H7 (cell line): ENCODE measurements around the gene ZNF662. TPM values are rescaled to one million over a fixed set of nuclear protein-coding genes. Genes with fewer than 3 reads are reported as not detected.

Experiments used
- DNase-seq: peaks from one replicate; pipeline ENCODE4 v3.0.0; 2012
- H3K27me3 ChIP-seq: 2 replicates; pipeline ENCODE4 v1.6.0; 2011; ENCODE audit warnings: mild to moderate bottlenecking, low read length; ENCODE audit not compliant: control insufficient read depth, insufficient read depth
- H3K36me3 ChIP-seq: replicated peaks from 2 replicates; pipeline ENCODE4 v1.5.1; 2011; ENCODE audit warnings: low read length; ENCODE audit not compliant: control insufficient read depth, insufficient read depth
- H3K4me3 ChIP-seq: 2 replicates; pipeline ENCODE4 v1.5.1; 2011; ENCODE audit warnings: low read depth, mild to moderate bottlenecking, control low read depth, low read length, moderate library complexity; ENCODE audit not compliant: insufficient read depth
- total RNA-seq: library from RNA; depleted of rRNA; stranded (reverse); fragments of >200 nt; shearing (Covaris generic); gene quantifications from 2 replicates; pipeline ENCODE4 v1.2.3, GENCODE V29; 2014; rRNA removed

The ZNF662 gene
- total RNA-seq, 1 experiment from 2014 or later, result not detected

GRCh38 chr3:42937334-42937733, 31.4 kb downstream of the ZNF662 start:
- no peak for DNase-seq
- Histone ChIP-seq H3K27me3 (no peaks in the 10 kb centered on the region), H3K4me3 (no peak overlapping the region), H3K36me3 (no peaks in the 10 kb centered on the region)

GRCh38 chr3:42942693-42943092, 36.8 kb downstream of the ZNF662 start:
- DNase-seq, result no peak
- no peaks in the 10 kb centered on the region for H3K27me3 ChIP-seq
- no peaks in the 10 kb centered on the region for H3K36me3 ChIP-seq
- H3K4me3 ChIP-seq, result no peak overlapping the region

- H3K27me3 ChIP-seq, result no peaks in the 10 kb centered on the region
- no peaks in the 10 kb centered on the region for H3K36me3 ChIP-seq
- no peak for DNase-seq
- H3K4me3 ChIP-seq, result no peak overlapping the region
Measured at GRCh38 chr3:42946050-42946449, 40.1 kb downstream of the ZNF662 start.

- Histone ChIP-seq H3K4me3 (no peak overlapping the region), H3K36me3 (no peaks in the 10 kb centered on the region), H3K27me3 (no peaks in the 10 kb centered on the region)
- peak; percentile 19 for DNase-seq
Measured at GRCh38 chr3:42957573-42957972, 51.6 kb downstream of the ZNF662 start.

- Histone ChIP-seq H3K27me3 (no peaks in the 10 kb centered on the region), H3K4me3 (no peak overlapping the region), H3K36me3 (no peaks in the 10 kb centered on the region)
- no peak for DNase-seq
Measured at GRCh38 chr3:42960282-42960681, 54.3 kb downstream of the ZNF662 start.

- no peak overlapping the region for H3K4me3 ChIP-seq
- H3K36me3 ChIP-seq, result no peaks in the 10 kb centered on the region
- no peaks in the 10 kb centered on the region for H3K27me3 ChIP-seq
- no peak for DNase-seq
Measured at GRCh38 chr3:42960786-42961185, 54.8 kb downstream of the ZNF662 start.

GRCh38 chr3:42961633-42962032, 55.7 kb downstream of the ZNF662 start:
- Histone ChIP-seq H3K36me3 (no peaks in the 10 kb centered on the region), H3K27me3 (no peaks in the 10 kb centered on the region), H3K4me3 (no peak overlapping the region)
- DNase-seq, result peak; percentile 49

GRCh38 chr3:42963269-42963668, 57.3 kb downstream of the ZNF662 start:
- DNase-seq, result no peak
- Histone ChIP-seq H3K27me3 (no peaks in the 10 kb centered on the region), H3K4me3 (no peak overlapping the region), H3K36me3 (no peaks in the 10 kb centered on the region)

- no peak for DNase-seq
- no peak overlapping the region for H3K4me3 ChIP-seq
Measured at GRCh38 chr3:42964266-42964665, 58.3 kb downstream of the ZNF662 start.

More at GRCh38 chr3:42964266-42964665, 58.3 kb downstream of the ZNF662 start:
- Histone ChIP-seq H3K27me3 (no peaks in the 10 kb centered on the region), H3K36me3 (no peaks in the 10 kb centered on the region)

Other genes with a start within 250 kb of the ZNF662 start
- not detected in 2 replicates for gene KLHL40, start 220.6 kb upstream of the ZNF662 start, total RNA-seq
- gene HHATL, start 203.3 kb upstream of the ZNF662 start, total RNA-seq, result not detected in 2 replicates
- gene CCDC13, start 132.9 kb upstream of the ZNF662 start, total RNA-seq, result 0.48 TPM in 1 of 2 replicates, not detected in the other
- 111 and 149 TPM in 2 replicates for gene HIGD1A, start 101.7 kb upstream of the ZNF662 start, total RNA-seq
- gene ACKR2, start 96.7 kb upstream of the ZNF662 start, total RNA-seq, result not detected in 2 replicates
- gene CYP8B1, start 30.3 kb upstream of the ZNF662 start, total RNA-seq, result not detected in 2 replicates
- gene GASK1A, start 73.2 kb downstream of the ZNF662 start, total RNA-seq, result 3.4 and 4.5 TPM in 2 replicates
- gene POMGNT2, start 199.9 kb downstream of the ZNF662 start, total RNA-seq, result 21.7 and 22.8 TPM in 2 replicates